Activated CD4-positive, alpha-beta T cell treated with anti-CD3 and anti-CD28 coated beads, Interleukin-2, Interleukin-4, amounts not matched to agents 100 ng/mL and 50 ng/mL, durations not matched to agents 16 hours and 8 hours (primary cell): ENCODE data around the gene AAR2.

Experiments used
- DNase-seq: peaks from one replicate; pipeline ENCODE4 v3.0.0-alpha.2; 2020; ENCODE audit warnings: low spot score

The AAR2 gene, protein sequence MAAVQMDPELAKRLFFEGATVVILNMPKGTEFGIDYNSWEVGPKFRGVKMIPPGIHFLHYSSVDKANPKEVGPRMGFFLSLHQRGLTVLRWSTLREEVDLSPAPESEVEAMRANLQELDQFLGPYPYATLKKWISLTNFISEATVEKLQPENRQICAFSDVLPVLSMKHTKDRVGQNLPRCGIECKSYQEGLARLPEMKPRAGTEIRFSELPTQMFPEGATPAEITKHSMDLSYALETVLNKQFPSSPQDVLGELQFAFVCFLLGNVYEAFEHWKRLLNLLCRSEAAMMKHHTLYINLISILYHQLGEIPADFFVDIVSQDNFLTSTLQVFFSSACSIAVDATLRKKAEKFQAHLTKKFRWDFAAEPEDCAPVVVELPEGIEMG

DNA sequence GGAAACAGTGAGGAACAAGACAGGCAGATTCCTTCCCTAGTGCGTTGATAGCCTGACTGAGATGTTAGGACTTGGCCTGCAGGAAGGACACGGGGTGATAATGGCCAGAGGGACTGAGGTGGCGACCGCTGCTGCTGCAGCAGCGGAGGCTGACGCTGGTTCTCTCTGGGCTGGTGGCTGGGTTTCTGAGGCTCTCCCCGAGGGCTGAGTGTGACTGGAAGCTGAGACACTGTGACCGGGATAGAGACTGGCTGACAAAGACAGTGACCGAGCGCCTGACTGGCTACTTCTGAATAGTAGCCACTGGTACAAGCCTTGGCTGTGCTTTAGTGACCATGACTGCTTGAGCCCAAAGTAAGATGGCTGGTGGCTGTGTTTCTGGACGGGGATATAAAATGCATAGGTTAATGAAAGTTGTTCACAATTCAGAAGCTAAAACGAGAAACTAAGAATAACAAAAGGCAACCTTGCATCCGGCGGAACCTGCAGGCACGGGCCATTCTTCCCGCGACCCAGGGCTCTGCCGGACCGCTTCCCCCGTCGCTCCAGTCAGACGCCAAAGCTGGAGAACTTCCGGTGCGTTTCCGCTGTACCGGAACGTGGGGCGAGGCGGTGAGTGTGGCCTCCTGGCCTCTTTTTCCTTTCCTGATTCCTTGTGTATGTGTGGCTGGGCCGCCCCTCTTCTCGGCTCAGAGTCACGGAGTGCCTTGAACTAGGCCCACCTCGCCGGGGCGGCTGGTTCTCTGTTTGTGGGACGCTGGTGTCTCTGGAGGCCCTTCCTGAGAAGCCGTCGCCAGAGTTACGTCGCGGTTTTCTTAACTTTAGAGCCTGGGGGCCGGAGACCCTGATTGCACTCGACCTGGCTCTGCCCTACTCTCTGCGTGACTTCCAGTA lies at the start of gene AAR2:
Gene AAR2, plus strand, starts transcription at position 587 of the 894 bp plus-strand sequence. CDS start 3,391 bp downstream, outside the sequence.
- peak; percentile 81 for DNase-seq

DNA sequence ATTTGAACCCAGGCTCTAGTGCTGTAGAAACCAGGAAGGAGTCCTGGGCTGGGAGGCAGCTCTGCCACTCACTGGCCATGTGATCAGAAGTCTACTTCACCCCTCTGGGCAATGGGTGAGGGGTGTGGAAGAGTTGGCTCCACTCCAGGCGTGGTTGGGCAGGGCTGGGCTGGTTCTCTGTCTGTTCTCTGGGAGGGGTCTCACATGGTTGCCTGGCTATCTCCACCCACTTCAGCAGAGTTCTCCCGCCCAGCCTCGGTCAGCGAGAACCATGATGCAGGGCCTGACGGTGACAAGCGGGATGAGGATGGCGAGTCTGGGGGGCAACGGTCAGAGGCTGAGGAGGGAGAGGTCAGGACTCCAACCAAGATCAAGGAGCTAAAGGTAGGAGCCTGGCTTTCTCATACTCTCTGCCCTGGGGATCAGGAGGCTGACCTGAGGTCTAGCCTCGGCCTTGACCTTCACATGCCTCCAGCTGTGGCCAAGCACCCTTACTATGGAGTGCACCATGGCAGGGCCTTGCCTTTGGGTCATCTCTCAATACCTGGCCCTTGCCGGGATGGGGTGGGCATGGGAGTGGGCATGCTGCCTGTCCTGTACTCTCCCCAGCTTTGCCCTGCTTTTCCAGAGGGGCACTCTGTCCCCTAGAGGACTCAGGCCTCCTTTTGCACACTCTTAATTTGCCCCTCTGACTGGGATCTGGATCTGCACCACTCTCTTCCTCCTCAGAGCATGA lies 42.1 kb upstream of the AAR2 start:
- no peak for DNase-seq

DNA sequence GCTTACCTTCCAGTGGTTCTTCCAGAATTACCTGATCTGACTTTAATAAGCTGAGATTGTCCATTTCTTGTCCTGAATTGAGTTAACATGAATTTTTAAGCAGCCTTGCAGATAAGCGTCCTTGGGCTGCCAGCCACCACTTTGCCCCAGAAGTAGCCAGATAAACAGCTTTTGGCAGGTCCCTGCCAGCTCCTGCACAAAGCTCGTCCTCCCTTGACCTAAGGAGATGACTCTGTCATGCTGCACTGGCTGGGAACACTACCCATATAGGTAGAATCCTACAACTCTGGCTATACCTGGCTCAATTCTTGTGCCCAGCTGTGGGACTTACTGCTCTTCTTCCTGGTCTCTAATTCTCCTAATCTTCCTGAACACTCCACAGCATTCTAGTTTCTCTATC lies 39.6 kb upstream of the AAR2 start:
- DNase-seq: no peak

DNA sequence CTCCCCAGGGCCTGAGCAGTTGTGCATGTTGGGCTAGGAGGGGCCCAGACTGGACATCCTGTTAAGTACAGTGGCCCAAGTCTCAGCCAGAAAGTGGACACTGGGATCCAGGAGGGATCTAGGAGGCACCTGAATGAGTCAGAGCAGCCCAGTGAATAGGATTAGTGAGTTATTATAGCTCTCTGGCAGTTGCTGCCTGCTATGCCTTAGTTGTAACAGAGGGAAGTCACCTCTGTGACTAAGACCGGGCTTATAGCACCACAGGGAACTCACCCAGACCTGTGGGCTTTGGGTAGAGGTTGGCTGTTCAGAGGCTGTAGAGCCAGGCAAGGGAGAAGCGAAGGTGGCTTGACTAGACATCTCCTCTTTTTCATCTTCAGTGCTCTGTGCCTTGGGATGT lies 39.0 kb upstream of the AAR2 start:
- DNase-seq: no peak

DNA sequence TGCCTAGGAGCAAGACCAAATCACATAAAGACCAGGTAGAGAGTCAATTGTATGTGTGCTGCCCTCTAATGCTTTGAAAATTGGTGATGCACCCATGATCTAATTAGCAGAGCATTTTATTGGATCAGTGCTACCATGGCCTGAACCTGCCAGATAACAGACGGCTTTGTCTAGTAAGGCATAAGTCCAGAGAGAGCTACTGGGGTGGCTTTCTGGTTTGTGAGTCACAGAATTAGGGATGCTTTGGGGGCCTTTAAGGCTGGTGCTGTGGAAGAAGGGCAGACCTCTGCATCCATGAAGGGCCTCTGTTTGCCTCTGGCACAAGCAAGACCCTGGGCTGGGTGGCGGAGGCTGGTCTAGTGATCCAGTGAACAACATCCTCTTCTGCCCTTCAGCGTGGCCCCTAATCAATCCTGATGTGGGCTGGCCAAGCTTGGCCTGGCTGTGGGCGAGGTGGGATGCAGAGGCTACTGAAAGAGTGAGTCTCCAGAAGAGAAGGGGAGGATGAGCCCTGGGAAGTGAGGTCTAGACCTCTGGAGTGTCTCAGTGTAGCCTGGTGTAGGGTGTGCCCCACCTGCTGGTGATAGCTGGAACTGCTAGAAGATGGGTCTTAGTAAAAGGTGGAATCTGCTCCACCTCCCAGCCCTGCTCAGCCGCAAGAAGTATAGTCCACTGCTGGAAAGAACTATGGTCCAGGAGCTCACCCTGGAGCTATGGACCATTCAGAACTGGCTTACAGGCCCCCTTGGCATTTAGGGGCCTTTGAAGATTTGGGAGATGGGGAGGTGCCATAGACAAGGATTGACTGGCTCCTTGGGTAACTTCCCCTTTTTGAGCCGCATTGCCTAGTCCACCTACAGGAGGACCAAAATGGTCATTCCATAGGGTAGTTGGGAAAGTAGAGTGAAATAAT lies 36.7 kb upstream of the AAR2 start:
- peak; percentile 77 for DNase-seq

DNA sequence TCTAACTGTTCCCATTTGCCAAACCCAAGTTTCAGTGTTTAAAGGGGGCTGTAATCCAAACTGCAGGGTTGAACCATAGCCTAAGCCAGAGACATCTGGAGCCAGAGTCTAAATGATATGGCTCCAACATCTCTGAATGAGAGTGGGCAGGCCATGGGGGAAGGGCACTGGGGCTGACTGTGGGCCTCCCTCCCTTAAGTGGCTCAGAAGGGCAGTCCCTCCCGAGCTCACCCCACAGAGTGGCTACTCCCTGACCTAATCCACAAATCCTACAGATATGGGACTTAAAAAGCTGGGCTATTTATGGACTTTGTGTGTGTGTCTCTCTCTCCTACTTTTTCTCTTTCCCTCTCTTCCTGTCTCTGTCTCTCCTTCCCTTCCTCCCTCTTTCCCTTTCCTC lies 35.8 kb upstream of the AAR2 start:
- no peak for DNase-seq

DNA sequence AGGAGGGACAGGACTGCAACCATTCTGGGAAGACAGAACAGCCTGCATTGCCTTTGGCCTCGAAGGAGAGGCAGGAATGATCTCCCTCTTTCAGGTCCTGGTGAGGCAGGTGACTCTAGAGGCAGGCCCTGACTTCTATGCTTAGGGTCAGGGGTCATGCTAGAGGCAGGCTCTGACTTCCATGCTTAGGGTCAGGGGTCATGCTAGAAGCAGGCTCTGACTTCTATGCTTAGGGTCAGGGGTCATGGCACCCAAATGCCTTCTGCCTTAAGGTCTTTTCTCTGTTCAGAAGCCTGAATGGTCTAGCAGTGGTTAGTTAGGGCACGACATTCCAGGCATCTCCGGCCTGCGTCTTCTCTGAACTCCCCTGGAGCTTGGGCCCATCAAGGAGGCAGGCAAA lies 35.1 kb upstream of the AAR2 start:
- no peak for DNase-seq

DNA sequence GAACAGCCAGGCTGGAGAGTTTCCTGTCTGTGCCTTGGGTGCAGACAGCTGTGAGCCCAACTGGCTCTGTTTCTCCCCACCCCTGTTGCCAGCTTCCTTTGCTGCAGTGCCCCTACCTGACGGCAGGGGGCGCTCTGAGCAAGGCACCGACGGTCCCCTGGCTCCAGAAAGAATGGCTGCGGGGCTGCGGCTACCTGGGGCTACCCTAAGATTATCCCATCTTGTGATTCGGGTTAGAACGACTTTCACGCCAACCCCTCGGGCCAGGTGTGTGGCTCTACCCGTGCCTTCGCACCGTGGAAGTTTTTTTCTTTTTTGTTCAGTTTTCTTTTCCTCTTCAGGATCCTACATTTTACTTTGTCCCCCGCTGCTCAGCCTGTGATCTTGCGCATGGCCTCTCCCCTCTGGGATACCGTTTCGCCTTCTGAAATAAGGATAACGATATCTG lies 33.4 kb upstream of the AAR2 start:
- peak; percentile 79 for DNase-seq

DNA sequence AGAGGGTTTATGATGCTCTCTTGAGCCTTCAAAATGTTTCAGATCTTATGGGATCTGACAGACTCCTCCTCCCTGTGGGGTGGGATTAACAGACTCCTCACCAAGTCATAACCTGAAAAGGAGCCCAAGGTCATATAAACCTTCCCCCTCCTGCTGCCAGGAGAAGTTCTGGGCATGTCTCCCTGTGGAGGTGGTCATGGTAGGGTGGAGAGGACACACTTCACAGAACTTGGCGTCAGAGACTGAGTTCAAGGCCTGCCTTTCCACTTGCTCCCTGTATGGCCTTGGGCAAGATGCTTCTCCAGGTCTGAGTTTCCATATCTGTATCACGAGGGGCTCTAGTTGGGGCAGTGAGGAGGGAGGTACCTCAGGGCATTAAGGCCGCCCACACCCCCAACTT lies 32.4 kb upstream of the AAR2 start:
- no peak for DNase-seq

DNA sequence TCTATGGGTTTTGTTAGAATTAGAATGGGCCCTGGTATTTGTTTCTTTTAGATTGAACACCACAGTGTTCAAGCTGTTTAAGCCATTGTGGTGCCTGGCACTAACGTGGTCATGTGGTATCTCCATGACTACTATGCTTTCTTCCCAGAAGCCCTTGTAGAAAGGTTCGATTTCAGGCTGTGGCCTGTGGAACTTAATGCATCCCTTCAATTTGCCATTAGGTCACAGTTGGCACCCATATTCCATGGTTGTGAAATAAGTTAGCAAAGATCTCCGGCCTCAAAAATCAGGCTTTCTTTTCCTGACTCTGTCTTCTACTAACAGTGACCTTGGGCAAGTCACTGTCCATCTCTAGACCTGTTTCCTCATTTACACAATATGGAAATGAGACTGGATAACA lies 31.3 kb upstream of the AAR2 start:
- DNase-seq: no peak

DNA sequence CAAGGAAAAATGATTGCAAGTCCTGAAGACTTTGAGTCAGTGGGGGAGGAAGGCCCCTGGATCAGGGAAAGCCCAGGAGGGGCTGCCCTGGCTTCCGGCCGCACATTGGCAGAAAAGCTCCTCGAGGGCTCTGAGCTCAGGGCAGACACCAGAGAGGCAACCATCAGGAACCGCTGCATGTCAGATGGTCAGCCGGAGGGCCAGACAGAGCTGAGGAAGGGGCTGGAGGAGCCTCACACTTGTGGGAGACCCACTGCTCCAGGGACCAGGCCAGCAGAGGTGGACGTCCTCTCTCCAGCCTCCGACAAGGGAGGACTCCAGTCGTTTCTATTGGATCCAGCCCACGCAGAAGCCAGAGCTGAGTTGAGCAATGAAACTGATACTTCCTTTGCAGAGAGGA lies 30.2 kb upstream of the AAR2 start:
- DNase-seq: no peak

DNA sequence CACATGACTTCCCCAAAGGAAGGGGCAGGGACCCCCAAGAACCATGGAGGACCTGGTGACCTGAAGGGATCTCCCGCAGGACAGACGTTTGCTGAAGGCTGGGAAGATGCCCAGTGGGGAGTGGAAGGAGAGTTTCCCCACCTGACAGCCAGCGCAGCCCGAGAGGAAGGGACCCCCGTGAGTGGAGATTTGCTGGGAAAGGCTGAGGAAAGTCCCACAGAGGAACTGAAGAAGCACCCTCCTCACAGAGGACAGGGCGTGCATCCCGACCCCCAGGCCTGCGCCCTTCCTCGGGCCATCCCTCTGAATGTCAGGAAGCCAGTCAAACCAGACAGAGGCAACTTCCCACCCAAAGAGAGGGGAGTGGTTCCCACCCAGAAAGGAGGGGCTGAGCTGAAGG lies 29.6 kb upstream of the AAR2 start:
- no peak for DNase-seq

DNA sequence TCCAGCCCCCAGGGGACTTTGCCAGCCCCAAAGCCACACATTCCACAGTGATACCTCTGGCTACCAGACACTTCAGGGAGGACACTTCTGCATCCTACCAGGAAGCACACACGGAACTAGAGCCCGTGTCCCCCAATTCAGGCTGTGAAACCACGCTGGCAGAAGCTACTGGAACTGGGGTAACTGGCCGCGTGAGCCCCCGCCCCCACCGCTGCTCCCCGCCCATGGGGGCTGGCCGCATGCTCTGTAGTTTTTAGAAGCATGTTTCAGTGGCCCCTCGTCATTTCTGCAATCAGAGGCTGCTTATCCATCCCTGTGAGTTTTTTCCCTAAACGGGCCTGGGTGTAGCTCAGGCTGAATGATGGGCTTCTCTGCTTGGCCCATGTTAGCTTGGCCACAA lies 28.7 kb upstream of the AAR2 start:
- no peak for DNase-seq

DNA sequence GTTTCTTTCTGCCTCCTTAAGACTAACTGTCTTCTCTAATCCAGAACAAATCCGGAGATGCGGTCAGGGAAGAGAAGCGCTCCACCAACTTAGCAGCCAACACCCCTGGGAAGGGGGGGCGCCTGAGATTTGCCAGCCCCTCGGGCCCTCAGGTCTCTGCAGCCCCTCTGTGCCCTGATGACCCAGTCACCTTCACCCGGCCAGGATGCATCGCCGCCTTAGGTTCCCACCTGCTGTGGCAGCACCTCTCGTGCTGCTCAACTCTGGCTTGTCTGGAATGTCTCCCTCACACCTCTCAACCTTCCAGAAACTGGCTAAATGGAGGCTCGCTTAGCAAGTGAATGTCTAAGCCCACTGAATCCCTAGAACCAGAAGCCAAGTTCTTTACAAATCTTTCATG lies 28.0 kb upstream of the AAR2 start:
- no peak for DNase-seq

DNA sequence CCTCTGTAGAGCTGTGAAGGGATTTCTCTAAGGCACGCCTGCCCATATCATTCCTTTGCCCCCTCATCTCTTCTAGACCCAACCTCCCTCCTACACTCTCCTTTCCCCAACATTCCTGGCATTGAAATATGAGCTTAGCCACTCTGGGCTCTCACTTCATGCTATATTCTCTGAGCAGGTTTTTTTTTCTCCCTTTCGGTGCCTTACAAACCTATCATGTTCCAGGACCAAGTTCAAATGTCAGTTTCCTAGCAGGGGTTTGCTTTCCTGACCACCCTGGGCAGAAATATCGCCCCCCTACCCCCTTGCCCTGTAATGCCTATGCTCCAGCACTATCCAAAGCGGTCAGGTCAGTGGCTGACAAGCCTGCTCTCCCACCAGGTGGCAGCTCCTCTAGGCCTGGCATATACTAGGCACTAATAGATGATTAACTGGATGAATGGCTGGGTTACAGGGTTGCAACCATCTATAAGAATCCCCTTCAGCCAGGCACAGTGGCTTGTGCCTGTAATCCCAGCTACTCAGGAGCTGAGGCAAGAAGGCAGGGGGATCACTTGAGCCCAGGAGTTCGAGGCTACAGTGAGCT lies 25.7 kb upstream of the AAR2 start:
- no peak for DNase-seq

DNA sequence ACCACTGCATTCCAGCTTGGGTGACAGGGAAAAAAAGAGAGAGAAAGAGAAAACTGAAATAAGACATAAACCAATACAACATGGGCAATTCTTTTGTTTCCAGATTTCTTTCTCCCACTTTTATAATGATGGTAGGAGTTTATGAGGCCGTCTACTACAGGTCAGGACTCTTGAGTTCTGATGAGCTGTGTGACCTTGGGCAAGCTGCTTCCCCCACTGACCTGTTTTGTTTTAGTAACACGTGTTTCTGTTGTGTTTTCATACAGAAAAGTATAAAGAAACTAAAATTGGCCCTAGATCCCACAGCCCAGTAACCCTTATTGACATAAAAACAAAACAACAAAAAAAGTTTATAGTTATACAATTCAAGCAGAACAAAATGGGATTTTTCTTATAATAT lies 22.9 kb upstream of the AAR2 start:
- DNase-seq: no peak

DNA sequence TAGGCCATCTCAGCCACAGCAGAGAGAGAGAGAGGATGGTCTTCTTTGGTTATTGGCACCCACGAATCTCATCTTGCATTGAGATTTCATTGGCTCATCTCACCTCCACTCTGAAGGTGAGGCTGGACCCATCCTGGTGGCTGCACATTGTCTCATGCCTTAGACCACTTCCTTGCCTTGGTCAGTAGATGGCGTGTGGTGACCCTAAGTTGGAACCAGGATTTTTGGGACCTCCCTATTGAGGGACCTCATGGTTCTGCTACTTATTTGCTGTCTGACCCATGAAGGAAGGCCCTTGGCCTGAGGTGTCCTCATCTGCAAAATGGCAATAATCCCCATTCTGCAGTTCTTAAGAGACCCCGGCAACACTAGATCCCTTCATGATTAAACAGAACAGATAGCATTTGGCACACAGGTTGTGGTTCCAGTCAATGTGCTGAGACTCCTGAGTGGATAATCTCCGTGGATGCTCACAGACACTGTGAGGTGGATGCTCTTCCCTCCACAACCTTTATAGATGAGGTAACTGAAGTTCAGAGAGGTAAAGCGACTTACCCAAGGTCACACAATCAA lies 21.5 kb upstream of the AAR2 start:
- peak; percentile 28 for DNase-seq

DNA sequence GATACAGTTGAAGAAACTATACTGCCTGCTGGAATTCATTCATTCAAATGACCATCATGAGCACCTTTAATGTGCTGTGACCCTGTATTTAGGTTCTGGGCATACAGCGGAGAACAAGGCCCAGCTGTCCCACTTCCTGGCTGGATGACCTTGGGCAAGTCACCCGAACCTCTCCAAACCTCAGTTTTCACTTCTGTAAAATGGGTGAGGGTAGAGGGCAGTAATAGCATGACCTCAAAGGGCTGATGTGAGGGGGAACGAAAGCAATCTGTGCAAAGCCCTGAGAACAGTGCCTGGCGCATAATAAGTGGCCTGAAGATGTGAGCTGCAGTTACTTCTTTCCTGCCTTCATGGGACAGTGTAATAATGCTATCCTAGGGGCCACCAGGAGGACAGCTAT lies 20.5 kb upstream of the AAR2 start:
- no peak for DNase-seq

DNA sequence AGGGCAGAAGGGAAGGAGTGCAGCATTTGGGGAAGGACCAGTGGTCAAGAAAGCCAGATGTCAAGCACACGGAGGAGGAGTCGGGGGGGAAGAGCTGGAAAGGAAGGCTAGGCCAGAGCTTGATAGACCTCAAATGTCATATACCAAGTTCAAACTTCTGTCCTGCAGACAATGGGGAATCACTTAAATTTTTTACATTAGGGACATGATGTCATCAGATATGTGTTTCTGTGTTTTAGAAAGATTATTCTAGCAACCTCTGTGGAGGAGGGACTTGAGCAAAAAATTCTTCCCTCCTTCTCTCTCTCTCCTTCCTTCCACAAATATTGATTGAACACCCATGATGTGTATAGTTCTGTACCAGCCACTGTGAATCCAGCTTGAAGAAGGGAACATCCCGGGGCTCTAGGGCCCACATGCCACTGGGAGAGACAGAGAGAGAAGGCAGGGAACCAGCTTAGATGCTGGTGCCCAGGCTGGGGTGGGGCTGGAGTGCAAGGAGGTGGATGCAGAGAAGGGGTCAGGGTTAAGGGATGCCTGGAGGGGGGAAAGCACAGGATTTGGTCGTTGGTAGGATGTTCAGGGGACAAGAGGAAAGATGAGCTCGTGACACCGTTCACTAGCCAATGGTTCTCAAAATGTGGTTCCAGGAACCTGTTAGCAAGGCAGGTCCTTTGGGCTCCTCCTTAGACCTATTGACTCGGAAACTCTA lies 19.8 kb upstream of the AAR2 start:
- DNase-seq: no peak

DNA sequence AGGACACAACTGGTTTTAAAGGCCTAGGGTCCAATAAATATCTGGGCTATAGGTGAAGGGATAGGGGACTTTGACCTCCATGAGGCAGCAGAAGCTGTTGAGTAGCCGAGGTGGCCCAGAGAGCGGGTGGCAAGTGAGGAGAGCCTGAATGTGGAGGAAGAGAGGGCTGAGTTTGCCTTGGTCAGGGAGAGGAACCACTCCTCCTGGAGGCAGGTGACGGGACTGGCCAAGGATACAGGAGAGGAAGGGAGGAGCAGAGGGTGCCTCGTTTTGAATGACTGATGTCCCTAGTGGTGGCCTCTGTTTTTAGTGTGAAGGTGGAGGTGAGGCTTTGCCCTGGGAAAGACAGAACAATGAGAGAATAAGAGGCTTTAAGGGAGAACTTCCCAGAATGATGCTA lies 19.1 kb upstream of the AAR2 start:
- no peak for DNase-seq
